IMR-90 (cell line): ENCODE measurements around the gene RTCA. TPM values are rescaled to one million over a fixed set of nuclear protein-coding genes. Genes with fewer than 3 reads are reported as not detected.

Experiments
- ATAC-seq: fragments of 200-7000 bp; cut with Tn5 transposase; 2 replicates; pipeline ENCODE4 v1.9.1; 2020; ENCODE audit warnings: low read depth, mild to moderate bottlenecking, moderate library complexity
- BruUV-seq: library from RNA; stranded (reverse); fragments of 400-500 nt; replicated peaks from 2 replicates; lab custom pipeline; 2021; lab: Mats Ljungman, UMichigan
- CTCF ChIA-PET: fragments of 300-600 bp; formaldehyde crosslinking; extraction: SDS; loops from one replicate; lab custom pipeline; 2021; ENCODE audit warnings: antibody characterized with exemption; lab: Yijun Ruan, JAX
- POLR2A ChIA-PET: fragments of 300-600 bp; sonication (Branson Sonifier 250); formaldehyde crosslinking; loops from one replicate; lab custom pipeline; 2022; ENCODE audit warnings: antibody characterized with exemption; ENCODE audit not compliant: unreplicated experiment; lab: Charles Lee
- DNase-seq: peaks from one replicate; pipeline ENCODE4 v3.0.0; 2013
- H2AFZ ChIP-seq: replicated peaks from 2 replicates; pipeline ENCODE3; 2013; ENCODE audit warnings: low read length, mild to moderate bottlenecking; ENCODE audit not compliant: poor library complexity
- H2AK5ac ChIP-seq: 2 replicates; pipeline ENCODE4 v1.6.1; 2013; ENCODE audit warnings: low read depth, low read length, inconsistent platforms
- H2AK9ac ChIP-seq: replicated peaks from 2 replicates; pipeline ENCODE3; 2013; ENCODE audit warnings: mild to moderate bottlenecking, low read depth, low read length, moderate library complexity; ENCODE audit not compliant: poor library complexity
- H2BK120ac ChIP-seq: 2 replicates; pipeline ENCODE4 v1.6.1; 2013; ENCODE audit warnings: low read depth, low read length, inconsistent platforms
- H2BK15ac ChIP-seq: 3 replicates; pipeline ENCODE4 v1.6.1; 2013; ENCODE audit warnings: low read depth, low read length, inconsistent platforms
- H2BK20ac ChIP-seq: 2 replicates; pipeline ENCODE4 v1.6.1; 2013; ENCODE audit warnings: low read depth, mild to moderate bottlenecking, inconsistent platforms, low read length, moderate library complexity
- H2BK5ac ChIP-seq: 2 replicates; pipeline ENCODE4 v1.6.1; 2013; ENCODE audit warnings: mild to moderate bottlenecking, low read depth, low read length, inconsistent platforms; ENCODE audit not compliant: poor library complexity, severe bottlenecking
- H3K14ac ChIP-seq: replicated peaks from 2 replicates; pipeline ENCODE4 v1.6.1; 2013; ENCODE audit warnings: low read depth, low read length, inconsistent platforms
- H3K18ac ChIP-seq: 2 replicates; pipeline ENCODE4 v1.6.1; 2013; ENCODE audit warnings: low read depth, low read length, control low read depth
- H3K23ac ChIP-seq: 2 replicates; pipeline ENCODE4 v1.6.1; 2013; ENCODE audit warnings: low read depth, low read length, inconsistent platforms
- H3K27ac ChIP-seq: 2 replicates; pipeline ENCODE4 v1.5.1; 2013; ENCODE audit warnings: mild to moderate bottlenecking, control low read depth, low read length; ENCODE audit not compliant: insufficient read depth
- H3K27me3 ChIP-seq: 2 replicates; pipeline ENCODE4 v1.6.1; 2013; ENCODE audit warnings: low read length; ENCODE audit not compliant: control insufficient read depth, insufficient read depth
- H3K36me3 ChIP-seq: 2 replicates; pipeline ENCODE4 v1.6.1; 2013; ENCODE audit warnings: low read length, mixed read lengths; ENCODE audit not compliant: control insufficient read depth, insufficient read depth
- H3K4ac ChIP-seq: 2 replicates; pipeline ENCODE4 v1.6.1; 2013; ENCODE audit warnings: low read depth, low read length, inconsistent platforms
- H3K4me1 ChIP-seq: 2 replicates; pipeline ENCODE4 v1.6.1; 2013; ENCODE audit warnings: low read length, mixed read lengths; ENCODE audit not compliant: control insufficient read depth, insufficient read depth
- H3K4me2 ChIP-seq: 2 replicates; pipeline ENCODE4 v1.6.1; 2013; ENCODE audit warnings: low read depth, mild to moderate bottlenecking, control low read depth, low read length, moderate library complexity
- H3K4me3 ChIP-seq: 2 replicates; pipeline ENCODE4 v1.5.1; 2013; ENCODE audit warnings: low read depth, mild to moderate bottlenecking, control low read depth, low read length, moderate library complexity; ENCODE audit not compliant: insufficient read depth
- H3K56ac ChIP-seq: 2 replicates; pipeline ENCODE4 v1.6.1; 2013; ENCODE audit warnings: low read length, inconsistent platforms; ENCODE audit not compliant: insufficient read depth; ENCODE audit errors: extremely low read depth
- H3K79me1 ChIP-seq, 2 experiments: 2 replicates each; pipeline ENCODE4 v1.6.1; 2013; ENCODE audit warnings: low read length in 2 of 2, inconsistent platforms in 1 of 2, low read depth in 1 of 2
- H3K9ac ChIP-seq: 2 replicates; pipeline ENCODE4 v1.6.1; 2013; ENCODE audit warnings: low read depth, low read length, control low read depth
- H3K9me1 ChIP-seq: 2 replicates; pipeline ENCODE4 v1.6.1; 2013; ENCODE audit warnings: low read length, inconsistent platforms; ENCODE audit not compliant: insufficient read depth
- H3K9me3 ChIP-seq: 2 replicates; pipeline ENCODE4 v1.6.1; 2013; ENCODE audit warnings: low read length; ENCODE audit not compliant: control insufficient read depth, insufficient read depth
- H4K20me1 ChIP-seq: 2 replicates; pipeline ENCODE4 v1.6.1; 2013; ENCODE audit warnings: low read length, inconsistent platforms; ENCODE audit not compliant: insufficient read depth
- H4K5ac ChIP-seq: 2 replicates; pipeline ENCODE4 v1.6.1; 2013; ENCODE audit warnings: mild to moderate bottlenecking, low read depth, low read length, control low read depth
- H4K8ac ChIP-seq, 2 experiments: 2 replicates each; pipeline ENCODE4 v1.6.1; 2013; ENCODE audit warnings: low read depth in 2 of 2, low read length in 2 of 2, control low read depth in 1 of 2, inconsistent platforms in 1 of 2
- H4K91ac ChIP-seq: 2 replicates; pipeline ENCODE4 v1.6.1; 2013; ENCODE audit warnings: low read depth, low read length, inconsistent platforms; ENCODE audit not compliant: insufficient read depth
- BHLHE40 ChIP-seq: fragments of 150-350 bp; IDR thresholded peaks from 2 replicates; pipeline ENCODE4 v1.6.1; 2016; ENCODE audit warnings: mild to moderate bottlenecking, low read depth, low read length
- CEBPB ChIP-seq: IDR thresholded peaks from 2 replicates; pipeline ENCODE4 v1.6.1; 2012; ENCODE audit warnings: low read depth, low read length, improper control_type of control experiment
- CHD1 ChIP-seq: IDR thresholded peaks from 2 replicates; pipeline ENCODE4 v1.6.1; 2012; ENCODE audit warnings: low read depth, low read length, improper control_type of control experiment
- CTCF ChIP-seq: conservative IDR thresholded peaks from 2 replicates; pipeline ENCODE4 v1.5.1; 2012; ENCODE audit warnings: mild to moderate bottlenecking, low read depth, low read length, improper control_type of control experiment
- ELK1 ChIP-seq: fragments of 150-350 bp; IDR thresholded peaks from 2 replicates; pipeline ENCODE4 v1.6.1; 2016; ENCODE audit warnings: low read depth, mild to moderate bottlenecking, low read length, moderate library complexity, borderline replicate concordance
- MAFK ChIP-seq: IDR thresholded peaks from 2 replicates; pipeline ENCODE4 v1.6.1; 2012; ENCODE audit warnings: low read depth, low read length, improper control_type of control experiment
- MAZ ChIP-seq: IDR thresholded peaks from 2 replicates; pipeline ENCODE4 v1.6.1; 2012; ENCODE audit warnings: low read depth, mild to moderate bottlenecking, low read length, improper control_type of control experiment, moderate library complexity, borderline replicate concordance
- MXI1 ChIP-seq: IDR thresholded peaks from 2 replicates; pipeline ENCODE4 v1.6.1; 2012; ENCODE audit warnings: low read depth, mild to moderate bottlenecking, low read length, moderate library complexity, borderline replicate concordance
- NFE2L2 ChIP-seq: fragments of 150-350 bp; IDR thresholded peaks from 2 replicates; pipeline ENCODE4 v1.6.1; 2016; ENCODE audit warnings: low read depth, mild to moderate bottlenecking, low read length
- POLR2A ChIP-seq: IDR thresholded peaks from 2 replicates; pipeline ENCODE4 v1.6.1; 2012; ENCODE audit warnings: mild to moderate bottlenecking, low read depth, low read length
- RAD21 ChIP-seq: IDR thresholded peaks from 2 replicates; pipeline ENCODE4 v1.6.1; 2012; ENCODE audit warnings: low read length, improper control_type of control experiment
- RCOR1 ChIP-seq: IDR thresholded peaks from 2 replicates; pipeline ENCODE4 v1.6.1; 2012; ENCODE audit warnings: mild to moderate bottlenecking, low read length, improper control_type of control experiment; ENCODE audit not compliant: insufficient replicate concordance
- RFX5 ChIP-seq: IDR thresholded peaks from 2 replicates; pipeline ENCODE4 v1.8.0; 2012; ENCODE audit warnings: low read depth, mild to moderate bottlenecking, low read length, moderate library complexity
- SMC3 ChIP-seq: fragments of 150-350 bp; IDR thresholded peaks from 2 replicates; pipeline ENCODE4 v1.6.1; 2016; ENCODE audit warnings: low read depth, mild to moderate bottlenecking, antibody characterized with exemption, low read length, moderate library complexity
- USF2 ChIP-seq: fragments of 150-350 bp; IDR thresholded peaks from 2 replicates; pipeline ENCODE4 v1.6.1; 2017; ENCODE audit warnings: mild to moderate bottlenecking, antibody characterized with exemption, low read length, low read depth
- WGBS, 2 experiments: methylation state at CpG; one replicate each; pipeline versions ENCODE4 v1.1.5 to v1.1.7; 2013; ENCODE audit warnings: missing lambda C conversion rate in 2 of 2; ENCODE audit not compliant: insufficient read length in 1 of 2; ENCODE audit errors: extremely low coverage in 2 of 2; 5-methylcytosine and 5-hydroxymethylcytosine counted together
- dilution Hi-C: fragments of 300-500 bp; cut with HindIII; formaldehyde crosslinking; loops from one replicate; pipeline ENCODE4 v1.14.3; 2018; ENCODE audit warnings: low sequenced_read_pairs; ENCODE audit not compliant: unreplicated experiment
- in situ Hi-C: fragments of 300-500 bp; cut with MboI; formaldehyde crosslinking; loops from 3 replicates; pipeline ENCODE4 v1.14.3; 2019; ENCODE audit warnings: low sequenced_read_pairs, inconsistent platforms, mixed read lengths
- intact Hi-C: fragments of 100-400 bp; cut with micrococcal nuclease; formaldehyde crosslinking; loops from 2 replicates; pipeline ENCODE4 v1.10.0; 2022
- polyA plus RNA-seq, 3 experiments: library from polyadenylated mRNA; depleted of rRNA; stranded (reverse); fragments of >200 nt; gene quantifications; 2 replicates each; pipeline ENCODE4 v1.2.3, GENCODE V29; 2012; ENCODE audit warnings: low replicate concordance in 1 of 3
- total RNA-seq: library from RNA; depleted of rRNA; stranded (reverse); fragments of >200 nt; gene quantifications from 2 replicates; pipeline ENCODE4 v1.2.3, GENCODE V29; 2012

The RTCA gene
- total and polyA plus RNA-seq, 2 of the 4 experiments (the other 2 are of a cell fraction), result 26.9 to 29.6 TPM

- POLR2A ChIA-PET, result no interaction called here
- no peak overlapping the region for H3K27ac ChIP-seq
- no peak for DNase-seq
- in situ Hi-C loops, result no loop called here
- H3K4me2 ChIP-seq, result no peak overlapping the region
- no peaks in the 10 kb centered on the region for H4K20me1 ChIP-seq
- H3K4ac ChIP-seq, result no peak overlapping the region
- H3K4me1 ChIP-seq, result no peaks in the 10 kb centered on the region; the same call in 1 of the 2 replicates
- H3K27me3 ChIP-seq, result peaks cover 2% of the 10 kb centered on the region; the same call in 1 of the 2 replicates
- H3K79me1 ChIP-seq, result no peaks in the 10 kb centered on the region
- no peak overlapping the region for H3K23ac ChIP-seq
- BruUV-seq, result no TSS peak
- no peak overlapping the region for H3K56ac ChIP-seq
- H2AK9ac ChIP-seq, result no peak overlapping the region
- no peak for ATAC-seq
- H2BK120ac ChIP-seq, result no peak overlapping the region
- H2BK20ac ChIP-seq, result no peak overlapping the region
- intact Hi-C loops, result no loop called here
- no peak overlapping the region for H3K14ac ChIP-seq
- H3K9me3 ChIP-seq, result peaks cover 5% of the 10 kb centered on the region
- no peak overlapping the region for H3K4me3 ChIP-seq
- H4K8ac ChIP-seq, result no peak overlapping the region
- H2AK5ac ChIP-seq, result no peak overlapping the region
- 40% methylated on average over 1 of the region's 7 CpGs; no CpG with 5 or more reads in 1 of the 2 experiments for WGBS, 2 experiments
- no peak overlapping the region for H3K9ac ChIP-seq
- no peak overlapping the region for H4K91ac ChIP-seq
- no peak overlapping the region for H4K5ac ChIP-seq
- H3K36me3 ChIP-seq, result no peaks in the 10 kb centered on the region
- H2AFZ ChIP-seq, result no peak overlapping the region
- CTCF ChIA-PET, result no interaction called here
- H2BK5ac ChIP-seq, result no peak overlapping the region
- no peaks in the 10 kb centered on the region for H3K9me1 ChIP-seq
- H3K18ac ChIP-seq, result no peak overlapping the region
- dilution Hi-C loops, result no loop called here
- no peak overlapping the region for H2BK15ac ChIP-seq
- TF ChIP-seq MXI1, result no peak
- TF ChIP-seq SMC3, result no peak
- TF ChIP-seq RFX5, result no peak
- TF ChIP-seq MAFK, result no peak
- TF ChIP-seq POLR2A, result no peak
- no peak for TF ChIP-seq USF2
- no peak for TF ChIP-seq CTCF
- no peak for TF ChIP-seq BHLHE40
- no peak for TF ChIP-seq RAD21
- TF ChIP-seq RCOR1, result no peak
- no peak for TF ChIP-seq CEBPB
- TF ChIP-seq NFE2L2, result no peak
- TF ChIP-seq MAZ, result no peak
- TF ChIP-seq ELK1, result no peak
- no peak for TF ChIP-seq CHD1
These were observed 59.7 kb downstream of the RTCA start for GRCh38 chr1:100325415-100326324.
